ENCODE results near the gene FOXO1. TPM values are rescaled to one million over a fixed set of nuclear protein-coding genes. Genes with fewer than 3 reads are reported as not detected.
A peak's percentile ranks its signal among the peaks of the same experiment; 100 is the strongest.
"Not testable (repeated sequence)": the region's sequence is repeated elsewhere in the genome, so short reads cannot be mapped to it uniquely, and the experiment has no call there.

FOXO1 gene
- total RNA-seq (2021; ENCODE audit: unreplicated experiment) (12.2 TPM), Bru-seq, nascent RNA (percentile 71 among the genes with signal in this experiment), BruChase-seq, experiment 1, labeled RNA remaining after a 6-hour chase (percentile 59 among the genes with signal in this experiment), BruChase-seq, experiment 2, labeled RNA remaining after a 2-hour chase (percentile 73 among the genes with signal in this experiment)
- polyA plus RNA-seq (2012): 3.5 and 3.8 TPM in 2 replicates
- long read RNA-seq, full-length matches to known transcripts: 26 of 35 reads
- long read RNA-seq, partial matches to known transcripts: 8 of 35 reads
- long read RNA-seq, other reads (novel, unspliced or antisense): 1 of 35 reads

DNA sequence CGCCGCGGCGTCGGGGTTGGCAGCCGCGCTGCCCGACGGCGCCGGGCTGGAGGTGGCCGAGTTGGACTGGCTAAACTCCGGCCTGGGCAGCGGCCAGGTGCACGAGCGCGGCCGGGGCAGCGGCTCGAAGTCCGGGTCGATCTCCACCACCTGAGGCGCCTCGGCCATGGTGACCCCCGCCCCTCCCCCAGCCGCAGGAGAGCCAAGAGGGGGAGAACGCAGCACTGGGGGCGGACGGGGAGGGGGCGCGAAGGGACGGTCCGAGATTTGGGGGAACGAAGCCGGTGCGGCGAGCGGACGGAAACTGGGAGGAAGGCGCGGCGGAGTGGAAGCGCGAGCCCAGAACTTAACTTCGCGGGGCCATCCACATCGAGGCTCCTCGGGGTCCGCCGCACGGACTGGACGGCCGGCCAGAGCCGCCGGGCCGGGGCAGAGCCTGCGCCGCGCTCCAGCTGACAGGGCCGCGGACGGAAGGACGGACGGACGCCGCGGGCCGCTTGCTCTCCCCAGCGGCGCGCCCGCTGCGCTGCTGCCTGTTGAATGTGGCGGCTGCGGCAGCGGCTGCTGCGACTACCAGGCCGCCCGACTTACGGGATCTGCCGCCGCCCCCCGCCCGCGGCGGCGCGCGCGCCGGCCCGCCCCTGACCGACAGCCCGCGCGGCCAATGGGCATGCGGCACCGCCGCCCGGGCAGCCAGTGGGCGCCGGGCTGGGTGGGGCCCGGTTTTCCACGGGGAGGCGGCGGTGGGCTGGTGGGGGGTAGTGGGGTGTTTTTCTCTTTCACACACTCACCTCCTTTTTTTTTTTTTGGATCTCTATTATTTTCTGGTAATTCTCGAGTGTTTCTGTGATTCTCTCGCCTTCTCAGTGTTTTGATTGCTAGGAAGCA is at the start of gene FOXO1:
TSS of gene FOXO1 (minus strand) at position 597 of the 888 bp plus-strand sequence. CDS start at position 168, 429 bp downstream.
- H3K79me2 ChIP-seq (ENCODE audit: insufficient read depth, low read length): peaks cover 23% of the 10 kb centered on the region
- H3K36me3 ChIP-seq (ENCODE audit: control insufficient read depth in 1 of 2, insufficient read depth in 2 of 2, low read length in 2 of 2): no peaks in the 10 kb centered on the region
- H2AFZ ChIP-seq (ENCODE audit: low read depth, low read length, poor library complexity, severe bottlenecking): peak within 1 kb of the TSS; percentile 46
- no peaks in the 10 kb centered on the region for H3K9me2 ChIP-seq (ENCODE audit: insufficient read depth)
- H3K4me1 ChIP-seq (ENCODE audit: control insufficient read depth in 1 of 2, insufficient read depth in 2 of 2, low read length in 2 of 2): peaks cover 9 to 29% of the 10 kb centered on the region in 2 experiments
- intact Hi-C loops (cut with micrococcal nuclease): loop anchor here (2.0 to 5.0 kb wide), 2 partner anchors 124 to 259 kb away; no protein-coding TSS in a partner anchor
- POLR2A ChIA-PET: no interaction called here
- no peaks in the 10 kb centered on the region for H4K20me1 ChIP-seq (ENCODE audit: insufficient read depth)
- H3K9me3 ChIP-seq (ENCODE audit: control insufficient read depth in 1 of 2, insufficient read depth in 1 of 2, low read depth in 1 of 2, low read length in 2 of 2): no peaks in the 10 kb centered on the region
- H3K27ac ChIP-seq (ENCODE audit: low read depth, low read length): peak within 1 kb of the TSS; percentile 85
- TF ChIP-seq TCF7L2 (IDR thresholded peaks at IDR 0.05; ENCODE audit: borderline replicate concordance, extremely low read depth, insufficient read depth, insufficient read length) (peak; percentile 11), POLR2AphosphoS5 (IDR thresholded peaks at IDR 0.05; ENCODE audit: low read depth, low read length) (peak; percentile 88), SP1 (IDR thresholded peaks at IDR 0.05; ENCODE audit: low read depth) (0 out of 2 replicates have a peak, but pooled peaks have one; percentile 13), POLR2A (IDR thresholded peaks at IDR 0.05; ENCODE audit: borderline replicate concordance, extremely low read depth, insufficient read depth, insufficient read length) (peak; percentile 75), EZH2phosphoT487 (IDR thresholded peaks at IDR 0.05; ENCODE audit: borderline replicate concordance) (no peak), SIN3A (IDR thresholded peaks at IDR 0.05; ENCODE audit: low read depth) (no peak), YY1 (IDR thresholded peaks at IDR 0.05; ENCODE audit: extremely low read depth, insufficient replicate concordance, low read depth, low read length) (no peak), CBX3 (IDR thresholded peaks at IDR 0.05; ENCODE audit: low read depth) (no peak), ZFX (IDR thresholded peaks at IDR 0.05) (peak; percentile 69; the same call in 1 of the 2 replicates), RAD21 (IDR thresholded peaks at IDR 0.05; ENCODE audit: low read depth) (no peak)
- TF ChIP-seq, protein P1, sequence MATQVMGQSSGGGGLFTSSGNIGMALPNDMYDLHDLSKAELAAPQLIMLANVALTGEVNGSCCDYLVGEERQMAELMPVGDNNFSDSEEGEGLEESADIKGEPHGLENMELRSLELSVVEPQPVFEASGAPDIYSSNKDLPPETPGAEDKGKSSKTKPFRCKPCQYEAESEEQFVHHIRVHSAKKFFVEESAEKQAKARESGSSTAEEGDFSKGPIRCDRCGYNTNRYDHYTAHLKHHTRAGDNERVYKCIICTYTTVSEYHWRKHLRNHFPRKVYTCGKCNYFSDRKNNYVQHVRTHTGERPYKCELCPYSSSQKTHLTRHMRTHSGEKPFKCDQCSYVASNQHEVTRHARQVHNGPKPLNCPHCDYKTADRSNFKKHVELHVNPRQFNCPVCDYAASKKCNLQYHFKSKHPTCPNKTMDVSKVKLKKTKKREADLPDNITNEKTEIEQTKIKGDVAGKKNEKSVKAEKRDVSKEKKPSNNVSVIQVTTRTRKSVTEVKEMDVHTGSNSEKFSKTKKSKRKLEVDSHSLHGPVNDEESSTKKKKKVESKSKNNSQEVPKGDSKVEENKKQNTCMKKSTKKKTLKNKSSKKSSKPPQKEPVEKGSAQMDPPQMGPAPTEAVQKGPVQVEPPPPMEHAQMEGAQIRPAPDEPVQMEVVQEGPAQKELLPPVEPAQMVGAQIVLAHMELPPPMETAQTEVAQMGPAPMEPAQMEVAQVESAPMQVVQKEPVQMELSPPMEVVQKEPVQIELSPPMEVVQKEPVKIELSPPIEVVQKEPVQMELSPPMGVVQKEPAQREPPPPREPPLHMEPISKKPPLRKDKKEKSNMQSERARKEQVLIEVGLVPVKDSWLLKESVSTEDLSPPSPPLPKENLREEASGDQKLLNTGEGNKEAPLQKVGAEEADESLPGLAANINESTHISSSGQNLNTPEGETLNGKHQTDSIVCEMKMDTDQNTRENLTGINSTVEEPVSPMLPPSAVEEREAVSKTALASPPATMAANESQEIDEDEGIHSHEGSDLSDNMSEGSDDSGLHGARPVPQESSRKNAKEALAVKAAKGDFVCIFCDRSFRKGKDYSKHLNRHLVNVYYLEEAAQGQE (IDR thresholded peaks at IDR 0.05; ENCODE audit: low read depth): no peak
- ATAC-seq (peak; percentile 79), DNase-seq (ENCODE audit: low read depth, low spot score) (peak; percentile 58)
- H3K4me2 ChIP-seq (ENCODE audit: low read length): peak within 1 kb of the TSS; percentile 100
- H3K4me3 ChIP-seq (replicated peaks in 1 of 2; ENCODE audit: low read depth in 1 of 2, low read length in 2 of 2): peak within 1 kb of the TSS; percentile 68 to 91
- CTCF ChIA-PET: no interaction called here
- H3K9ac ChIP-seq (ENCODE audit: low read length): peak within 1 kb of the TSS; percentile 73
- RAD21 ChIA-PET (ENCODE audit: low non-redundant PET in 1 of 2, low total read pairs in 2 of 2, uncharacterized antibody in 2 of 2, unreplicated experiment in 2 of 2): no interaction called here
- BruUV-seq (replicated peaks): no TSS peak
- H3K27me3 ChIP-seq (ENCODE audit: insufficient read depth, low read length): no peaks in the 10 kb centered on the region

DNA sequence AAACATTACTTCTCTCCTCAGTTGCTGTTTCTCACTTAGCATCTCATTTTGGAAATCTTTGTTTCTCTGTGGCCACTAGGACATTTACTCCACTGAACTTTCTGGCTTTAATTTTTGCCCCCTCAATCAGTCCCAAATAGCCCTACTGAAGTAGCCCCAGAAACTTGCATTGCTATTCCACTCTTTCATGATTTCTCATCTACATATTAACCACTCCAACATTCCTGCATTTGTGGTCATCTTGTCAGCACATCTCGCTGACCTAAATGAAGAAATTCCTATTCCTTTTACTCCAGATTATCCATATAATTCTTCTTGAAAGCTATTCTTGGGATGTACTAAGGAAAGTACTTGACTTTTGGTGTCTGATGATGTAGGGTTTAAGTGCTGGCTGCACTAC is 48.0 kb upstream of the FOXO1 start:
- BruUV-seq (replicated peaks); POLR2A ChIA-PET; H3K9me2 ChIP-seq (ENCODE audit: insufficient read depth); H3K9me3 ChIP-seq (ENCODE audit: control insufficient read depth in 1 of 2, insufficient read depth in 1 of 2, low read depth in 1 of 2, low read length in 2 of 2); H4K20me1 ChIP-seq (ENCODE audit: insufficient read depth); RAD21 ChIA-PET (ENCODE audit: low non-redundant PET in 1 of 2, low total read pairs in 2 of 2, uncharacterized antibody in 2 of 2, unreplicated experiment in 2 of 2); CTCF ChIA-PET; H3K4me3 ChIP-seq (replicated peaks in 1 of 2; ENCODE audit: low read depth in 1 of 2, low read length in 2 of 2); DNase-seq (ENCODE audit: low read depth, low spot score); intact Hi-C loops (cut with micrococcal nuclease); H3K36me3 ChIP-seq (ENCODE audit: control insufficient read depth in 1 of 2, insufficient read depth in 2 of 2, low read length in 2 of 2); H3K79me2 ChIP-seq (ENCODE audit: insufficient read depth, low read length); H2AFZ ChIP-seq (ENCODE audit: low read depth, low read length, poor library complexity, severe bottlenecking); H3K4me1 ChIP-seq (ENCODE audit: control insufficient read depth in 1 of 2, insufficient read depth in 2 of 2, low read length in 2 of 2); H3K4me2 ChIP-seq (ENCODE audit: low read length); H3K27ac ChIP-seq (ENCODE audit: low read depth, low read length); H3K27me3 ChIP-seq (ENCODE audit: insufficient read depth, low read length); ATAC-seq; H3K9ac ChIP-seq (ENCODE audit: low read length): not testable (repeated sequence)

Data from HCT116 (cell line).